HG03575 (cell line): ENCODE data around the gene METRNL.
"Not testable (repeated sequence)": the region's sequence is repeated elsewhere in the genome, so short reads cannot be mapped to it uniquely, and the experiment has no call there.

Experiments
- ATAC-seq: cut with Tn5 transposase; IDR thresholded peaks from one replicate; pipeline ENCODE4 v1.9.1; 2021; ENCODE audit not compliant: unreplicated experiment, insufficient number of reproducible peaks, low FRiP score; ENCODE audit errors: extremely low read depth

METRNL gene

DNA sequence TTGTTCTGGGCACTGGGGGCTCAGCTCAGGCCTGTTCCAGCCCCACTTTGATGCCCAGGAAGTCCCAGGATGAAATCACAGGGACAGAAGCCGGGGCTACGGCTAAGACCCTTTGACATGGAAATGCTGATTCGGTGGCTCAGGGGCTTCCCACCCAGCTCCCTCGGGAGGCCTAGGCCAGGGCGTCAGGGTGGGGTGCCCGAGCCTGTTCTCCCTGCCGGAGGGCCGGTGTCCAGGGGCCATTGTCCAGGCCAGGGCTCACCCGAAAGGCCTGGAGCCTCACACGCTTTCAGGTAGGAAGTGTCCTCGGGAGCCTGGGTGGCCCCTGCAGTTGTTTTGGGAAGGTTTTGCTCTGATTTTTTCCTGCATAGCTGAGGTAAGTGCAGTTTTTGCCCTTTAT is 34.0 kb downstream of the METRNL start:
- no peak for ATAC-seq

DNA sequence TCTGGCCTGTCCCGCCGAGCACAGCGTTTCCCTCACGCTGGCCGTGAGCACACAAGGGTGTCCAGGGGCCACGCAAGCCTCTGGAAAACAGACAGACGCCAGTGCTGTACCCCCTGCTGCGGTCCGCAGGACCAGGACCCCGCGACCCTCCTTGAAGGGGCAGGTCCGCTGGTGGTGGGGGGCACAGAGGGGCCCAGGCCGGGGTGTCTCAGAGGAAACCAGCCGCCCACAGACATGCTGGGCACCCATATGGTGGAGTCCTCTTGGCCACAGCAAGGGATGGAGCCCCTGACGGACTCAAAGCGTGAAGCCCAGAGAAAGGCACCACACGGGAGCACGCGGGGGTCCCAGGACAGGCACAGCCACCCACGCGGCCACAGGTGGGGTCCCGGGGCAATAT is 34.4 kb downstream of the METRNL start:
- no peak for ATAC-seq

DNA sequence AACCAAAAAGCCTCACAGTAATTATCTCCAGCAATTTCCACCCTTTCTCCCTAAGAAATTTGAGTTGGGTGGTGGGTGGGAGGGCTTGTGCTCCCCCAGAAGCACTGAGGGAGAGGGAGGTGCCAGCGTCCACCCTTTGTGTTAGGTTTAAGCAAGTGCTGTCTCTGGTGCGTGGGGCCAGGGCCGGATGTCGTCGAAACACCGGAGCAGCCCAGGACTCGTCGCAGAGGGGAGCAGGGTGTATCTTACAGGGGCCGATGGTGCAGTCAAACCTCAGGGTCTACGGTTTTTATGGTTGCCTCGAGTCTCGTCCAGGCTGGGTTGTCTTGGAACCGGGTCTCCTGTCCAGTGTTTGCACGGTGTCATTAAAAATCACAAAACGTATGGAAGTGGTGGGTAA is 35.3 kb downstream of the METRNL start:
- ATAC-seq = no peak

DNA sequence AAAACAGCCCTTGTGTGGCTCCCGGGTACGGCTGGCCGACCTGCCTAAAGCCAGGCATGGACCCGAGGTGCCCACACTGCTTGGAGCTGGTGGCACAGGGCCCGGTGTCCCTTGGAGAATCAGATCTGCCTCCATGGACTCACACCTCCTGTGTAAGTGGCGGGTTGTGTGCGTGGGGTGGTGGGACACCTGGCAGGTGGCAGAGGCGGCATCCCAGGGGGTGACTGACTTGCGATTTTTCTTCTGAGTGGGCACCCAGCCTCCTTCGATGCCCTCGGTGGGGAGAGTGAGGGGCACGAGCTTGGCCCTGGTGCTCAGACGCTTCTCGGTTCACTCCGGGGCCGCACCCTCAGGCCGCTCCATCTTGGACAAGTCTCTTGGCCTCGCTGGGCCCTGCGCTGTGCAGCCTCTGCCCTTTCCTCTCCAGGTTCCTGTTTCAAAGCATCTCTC is 35.8 kb downstream of the METRNL start:
- ATAC-seq = no peak

DNA sequence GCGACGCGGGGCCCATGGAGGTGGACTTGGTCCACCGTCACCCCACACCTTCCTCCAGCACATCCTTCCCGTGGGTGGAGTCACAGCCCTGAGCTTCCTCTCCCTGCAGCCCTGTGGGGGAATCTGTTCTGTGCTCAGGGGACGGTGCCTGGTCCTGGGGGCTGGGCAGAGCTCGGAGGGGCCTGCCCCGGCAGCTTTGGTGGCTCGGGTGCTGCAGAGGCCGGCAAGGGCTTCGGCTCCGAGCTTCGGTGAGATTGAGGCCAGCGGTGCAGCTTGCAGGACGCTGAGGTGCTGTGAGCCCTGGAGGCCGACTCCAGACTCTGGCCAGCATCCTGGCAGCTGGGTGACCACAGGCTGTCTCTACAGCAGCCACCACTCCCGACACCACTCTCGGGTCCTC is 36.4 kb downstream of the METRNL start:
- no peak for ATAC-seq

DNA sequence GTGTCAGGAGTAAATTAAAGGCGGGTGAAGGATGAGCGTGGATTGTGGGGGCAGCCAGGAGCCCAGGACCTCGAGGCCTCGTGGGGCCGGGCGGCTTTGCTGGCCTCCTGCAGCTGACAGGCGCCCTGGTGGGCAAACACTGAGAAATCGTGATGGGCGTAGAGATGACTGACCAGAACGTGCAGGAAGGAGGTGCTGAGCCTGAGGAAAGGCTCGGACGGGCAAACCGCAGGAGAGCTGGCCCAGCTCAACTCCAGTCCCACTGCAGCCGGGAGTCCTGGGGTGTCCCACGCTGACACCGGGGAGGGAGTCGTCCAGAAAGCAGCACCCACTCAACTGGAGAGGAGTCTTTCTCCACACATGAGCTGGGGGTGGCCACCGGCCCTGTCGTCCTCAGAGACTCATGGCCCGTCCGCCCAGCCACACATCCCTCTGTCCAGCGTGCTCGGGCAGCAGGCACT is 36.9 kb downstream of the METRNL start:
- no peak for ATAC-seq

DNA sequence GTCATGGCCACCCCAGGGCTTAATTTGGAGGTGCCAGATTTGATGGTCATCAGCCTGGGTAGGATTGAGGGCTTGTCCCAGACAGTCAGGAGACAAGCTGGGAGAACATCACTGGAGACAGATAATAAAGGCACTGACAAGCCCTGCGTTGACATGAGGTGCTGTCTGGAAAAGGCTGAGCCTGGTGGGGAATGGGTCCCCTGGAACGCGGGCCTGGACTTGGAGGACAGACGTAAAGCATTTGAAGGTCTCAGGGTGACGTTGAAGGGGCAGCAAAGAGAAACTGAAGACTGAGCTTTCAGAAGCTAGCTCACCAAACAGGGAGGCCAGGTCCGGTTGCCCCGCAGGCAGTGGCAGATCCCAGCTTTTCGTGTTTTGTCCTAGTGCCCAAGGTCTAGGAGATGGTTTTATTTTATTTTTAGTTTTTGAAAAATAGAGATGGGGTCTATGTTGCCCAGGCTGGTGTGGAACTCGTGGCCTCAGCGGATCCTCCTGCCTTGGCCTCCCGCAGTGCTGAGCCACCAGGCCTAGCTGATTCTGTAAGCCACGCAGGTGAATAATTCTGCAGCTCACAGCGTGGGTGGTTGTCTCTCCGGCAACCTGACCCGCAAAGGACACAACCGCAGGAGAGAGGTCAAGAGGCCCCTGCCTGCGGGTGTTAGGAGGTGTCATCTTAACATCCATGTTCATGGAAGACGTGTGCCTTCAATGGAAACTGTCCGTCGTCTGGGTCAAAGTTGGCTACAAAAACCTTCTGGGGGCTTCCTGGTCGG is 37.6 kb downstream of the METRNL start:
- no peak for ATAC-seq

DNA sequence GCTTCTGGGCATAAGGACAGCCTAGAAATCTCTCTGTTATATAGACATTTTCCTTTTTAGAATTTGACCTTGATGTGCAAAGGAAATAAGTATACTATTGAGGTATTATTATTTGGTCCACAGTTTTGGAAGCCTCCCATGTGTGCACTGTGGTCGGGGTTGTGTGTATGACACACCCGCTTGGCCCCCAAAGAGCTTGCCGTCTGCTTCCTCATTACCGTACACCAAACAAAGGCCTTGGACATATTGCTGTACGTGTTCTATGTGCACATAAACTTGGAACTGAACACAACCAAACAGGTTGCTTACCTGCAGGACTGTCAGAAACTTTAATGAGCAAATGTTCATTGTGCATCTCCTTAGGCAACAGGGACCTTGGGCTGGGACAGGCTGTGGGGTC is 38.2 kb downstream of the METRNL start:
- no peak for ATAC-seq

DNA sequence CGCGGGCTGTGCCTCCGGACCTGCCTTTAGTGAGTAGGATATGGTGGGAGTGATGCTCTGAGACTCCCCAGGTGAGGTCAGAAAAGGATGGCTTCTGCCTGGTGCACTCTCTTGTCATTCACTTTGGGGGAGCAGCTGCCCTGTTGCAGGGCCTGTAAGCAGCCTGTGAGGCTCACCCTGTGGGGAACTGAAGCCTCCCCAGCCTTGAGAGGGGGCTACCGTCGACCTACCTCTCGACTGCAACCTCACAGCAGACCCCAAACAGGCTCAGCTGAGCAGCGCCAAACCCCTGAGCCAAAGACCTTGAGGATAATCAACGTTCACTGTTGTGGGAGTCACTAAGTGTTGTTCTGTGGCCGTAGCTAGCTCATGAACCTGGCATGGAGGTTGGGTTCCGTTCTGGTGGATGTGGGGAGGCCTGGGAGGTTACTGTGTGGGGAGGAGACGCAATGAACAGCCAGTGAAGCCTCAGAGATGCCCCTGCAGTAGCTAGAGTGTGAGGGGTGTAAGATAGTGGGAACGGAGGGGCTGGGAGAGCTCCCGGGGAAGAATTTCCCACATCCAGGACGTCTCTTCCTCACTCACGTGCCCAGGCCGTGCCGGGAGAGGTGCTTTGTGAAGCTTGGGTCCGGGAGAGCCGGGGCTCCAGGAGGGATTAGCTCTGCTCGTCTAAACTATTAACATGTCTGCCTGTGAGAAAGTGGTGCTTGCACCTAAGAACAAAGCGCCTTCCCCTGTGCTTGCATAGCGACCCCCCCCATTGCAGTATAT is 38.8 kb downstream of the METRNL start:
- no peak for ATAC-seq

DNA sequence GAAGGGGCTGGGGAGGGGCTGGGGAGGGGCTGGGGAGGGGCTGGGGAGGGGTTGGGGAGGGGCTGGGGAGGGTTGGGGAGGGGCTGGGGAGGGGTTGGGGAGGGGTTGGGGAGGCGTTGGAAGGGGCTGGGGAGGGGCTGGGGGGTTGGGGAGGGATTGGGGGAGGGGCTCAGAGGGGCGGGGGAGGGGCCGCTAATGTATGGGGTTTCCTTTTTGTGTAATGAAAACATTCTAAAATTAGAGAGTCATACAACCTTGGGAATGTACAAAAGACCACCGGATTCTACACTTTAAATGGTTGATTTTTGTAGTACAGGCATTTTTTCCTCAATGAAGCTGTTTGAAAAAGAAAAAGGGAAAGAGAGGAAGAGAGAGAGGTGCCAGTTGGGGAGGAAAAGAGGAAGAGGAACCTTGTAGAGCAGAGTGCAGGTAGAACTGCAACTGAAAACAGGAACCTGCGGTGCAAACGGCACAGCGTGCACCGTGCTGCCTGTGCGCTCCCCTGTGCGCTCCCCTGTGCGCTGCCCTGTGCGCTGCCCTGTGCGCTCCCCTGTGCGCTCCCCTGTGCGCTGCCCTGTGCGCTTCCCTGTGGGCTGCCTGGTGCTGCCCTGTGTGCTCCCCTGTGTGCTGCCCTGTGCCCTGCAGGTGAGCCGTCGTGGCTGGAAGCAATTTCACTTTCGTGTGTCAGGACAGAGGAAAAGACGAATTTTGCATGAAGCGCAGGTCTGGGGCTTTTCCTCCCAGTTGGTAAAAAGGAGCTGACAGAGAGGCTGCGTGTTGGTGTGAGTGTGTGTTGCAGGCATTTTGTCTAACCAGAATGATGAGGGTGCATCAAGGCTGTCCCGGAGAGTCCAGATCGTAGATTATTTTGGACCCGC is 40.8 kb downstream of the METRNL start:
- no peak for ATAC-seq

DNA sequence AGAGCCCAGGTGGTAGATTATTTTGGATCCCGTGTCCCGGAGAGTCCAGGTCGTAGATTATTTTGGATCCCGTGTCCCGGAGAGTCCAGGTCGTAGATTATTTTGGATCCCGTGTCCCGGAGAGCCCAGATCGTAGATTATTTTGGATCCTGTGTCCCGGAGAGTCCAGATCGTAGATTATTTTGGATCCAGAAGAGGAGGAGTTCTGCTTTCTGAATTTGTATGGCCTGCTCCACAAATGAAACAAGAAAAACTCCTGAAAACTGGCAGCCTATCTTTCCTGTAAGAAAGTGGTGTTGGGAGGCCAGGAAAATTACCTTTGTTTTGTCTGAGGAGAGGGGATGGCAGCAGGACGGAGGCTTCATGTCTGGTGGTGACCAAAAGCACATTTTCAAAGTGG is 42.1 kb downstream of the METRNL start:
- ATAC-seq = not testable (repeated sequence)

DNA sequence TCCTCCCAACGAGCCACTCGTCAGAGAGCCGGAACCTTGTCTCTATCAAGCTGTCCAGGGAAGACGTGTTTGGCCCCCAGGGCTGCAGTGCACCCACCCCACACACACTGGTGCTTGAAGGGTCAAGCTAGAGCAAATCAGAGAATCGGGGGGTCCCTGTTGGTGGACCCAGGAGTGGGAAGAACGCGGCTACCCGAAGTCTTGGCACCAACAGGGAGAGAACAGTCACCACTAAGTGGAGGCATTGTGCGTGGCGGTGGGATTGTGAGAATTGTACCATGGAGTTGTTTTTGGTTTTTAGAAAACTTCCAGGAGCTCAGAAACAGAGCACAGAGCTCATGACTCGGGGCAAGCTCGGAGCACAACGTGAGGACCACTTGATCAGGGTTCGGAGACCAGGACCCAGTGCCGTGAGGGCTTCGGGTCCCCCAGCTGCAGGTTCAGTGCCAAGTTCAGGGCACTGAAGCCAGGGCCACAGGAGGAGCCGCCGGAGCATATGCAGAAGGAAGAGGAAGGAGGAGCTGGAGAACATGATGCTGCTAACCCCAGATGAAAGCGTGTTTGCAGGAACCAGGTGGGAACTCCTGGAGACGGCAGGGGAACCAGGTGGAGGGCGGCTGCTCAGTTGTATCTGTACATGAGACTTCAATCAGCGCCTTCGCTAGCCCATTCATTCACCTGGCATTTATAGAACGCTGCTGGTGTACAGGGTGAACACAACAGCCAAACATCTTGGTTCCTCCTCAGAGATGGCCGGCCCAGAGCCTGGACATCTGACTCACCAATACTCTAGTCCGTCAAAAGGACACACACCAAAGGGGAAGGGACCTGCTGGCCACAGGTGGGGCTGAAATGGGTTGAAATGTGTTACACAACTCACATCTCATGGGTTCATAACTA is 42.8 kb downstream of the METRNL start:
- ATAC-seq = no peak

DNA sequence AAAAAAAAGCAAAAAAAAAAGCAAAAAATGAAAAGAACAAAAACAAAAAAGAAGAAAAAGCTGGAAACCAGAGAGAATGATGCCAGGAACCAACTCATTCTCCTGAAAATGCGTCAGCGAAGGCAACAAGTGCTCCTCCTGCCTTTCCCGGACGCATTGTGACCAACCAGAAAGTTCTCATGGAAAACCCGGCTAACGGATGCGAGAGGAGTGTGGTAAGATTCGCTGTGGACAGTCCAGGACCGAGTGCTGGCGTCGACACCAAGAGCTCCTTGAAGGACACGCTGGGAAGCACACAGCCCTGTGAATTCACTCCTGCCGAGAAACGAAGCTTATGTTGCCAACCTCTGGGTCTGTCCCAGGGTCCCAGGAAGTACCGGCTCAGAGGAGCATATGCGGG is 43.4 kb downstream of the METRNL start:
- no peak for ATAC-seq

DNA sequence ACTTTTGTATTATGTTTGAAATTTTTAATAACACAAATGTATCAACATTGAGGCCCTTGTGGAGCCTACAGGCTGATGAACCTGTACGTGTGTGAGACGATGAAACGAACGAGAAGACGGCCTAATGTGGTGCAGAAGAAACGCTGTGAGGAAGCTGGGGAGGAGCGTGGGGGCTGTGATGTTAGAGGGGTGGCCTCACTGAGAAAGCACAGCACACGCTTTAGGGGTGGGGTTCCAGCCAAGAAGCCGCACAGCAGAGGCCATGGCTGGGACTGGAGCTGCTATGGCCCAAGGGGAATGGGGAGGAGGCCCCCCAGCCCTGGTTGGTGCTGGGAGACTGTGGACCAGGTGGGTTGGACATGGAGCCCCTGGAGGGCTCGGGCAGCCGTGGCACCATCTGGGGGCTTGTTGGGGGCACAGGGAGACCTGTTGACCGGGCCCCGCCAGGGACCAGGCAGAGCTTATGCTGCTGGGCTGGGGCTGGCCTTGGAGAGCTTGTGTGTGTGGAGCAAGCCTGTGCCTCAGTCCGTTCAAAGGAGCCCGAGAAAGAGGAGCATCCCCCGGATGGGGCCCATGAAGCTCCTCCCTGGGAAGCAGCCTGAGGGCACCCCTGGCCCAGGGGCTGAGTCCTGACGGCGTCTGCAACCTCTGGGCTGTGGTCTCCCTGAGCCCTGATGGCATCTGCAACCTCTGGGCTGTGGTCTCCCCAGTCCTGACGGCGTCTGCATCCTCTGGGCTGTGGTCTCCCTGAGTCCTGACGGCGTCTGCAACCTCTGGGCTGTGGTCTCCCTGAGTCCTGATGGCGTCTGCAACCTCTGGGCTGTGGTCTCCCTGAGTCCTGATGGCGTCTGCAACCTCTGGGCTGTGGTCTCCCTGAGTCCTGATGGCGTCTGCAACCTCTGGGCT is 44.7 kb downstream of the METRNL start:
- no peak for ATAC-seq

DNA sequence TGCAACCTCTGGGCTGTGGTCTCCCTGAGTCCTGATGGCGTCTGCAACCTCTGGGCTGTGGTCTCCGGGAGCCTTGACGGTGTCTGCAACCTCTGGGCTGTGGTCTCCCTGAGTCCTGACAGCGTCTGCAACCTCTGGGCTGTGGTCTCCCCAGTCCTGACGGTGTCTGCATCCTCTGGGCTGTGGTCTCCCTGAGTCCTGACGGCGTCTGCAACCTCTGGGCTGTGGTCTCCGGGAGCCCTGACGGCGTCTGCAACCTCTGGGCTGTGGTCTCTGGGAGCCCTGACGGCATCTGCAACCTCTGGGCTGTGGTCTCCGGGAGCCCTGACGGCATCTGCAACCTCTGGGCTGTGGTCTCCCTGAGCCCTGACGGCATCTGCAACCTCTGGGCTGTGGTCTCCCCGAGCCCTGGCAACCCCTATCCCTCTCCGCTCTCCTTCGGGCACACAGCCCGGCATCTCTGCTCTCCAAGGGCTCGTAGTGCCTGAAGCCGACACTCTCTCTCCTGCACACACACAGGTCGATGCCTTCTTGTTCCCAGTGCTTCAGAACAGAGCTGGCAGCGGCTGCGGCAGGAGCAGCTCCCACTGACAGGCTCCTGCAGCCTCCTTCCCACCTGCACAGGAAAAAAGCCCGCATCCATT is 45.6 kb downstream of the METRNL start:
- no peak for ATAC-seq

DNA sequence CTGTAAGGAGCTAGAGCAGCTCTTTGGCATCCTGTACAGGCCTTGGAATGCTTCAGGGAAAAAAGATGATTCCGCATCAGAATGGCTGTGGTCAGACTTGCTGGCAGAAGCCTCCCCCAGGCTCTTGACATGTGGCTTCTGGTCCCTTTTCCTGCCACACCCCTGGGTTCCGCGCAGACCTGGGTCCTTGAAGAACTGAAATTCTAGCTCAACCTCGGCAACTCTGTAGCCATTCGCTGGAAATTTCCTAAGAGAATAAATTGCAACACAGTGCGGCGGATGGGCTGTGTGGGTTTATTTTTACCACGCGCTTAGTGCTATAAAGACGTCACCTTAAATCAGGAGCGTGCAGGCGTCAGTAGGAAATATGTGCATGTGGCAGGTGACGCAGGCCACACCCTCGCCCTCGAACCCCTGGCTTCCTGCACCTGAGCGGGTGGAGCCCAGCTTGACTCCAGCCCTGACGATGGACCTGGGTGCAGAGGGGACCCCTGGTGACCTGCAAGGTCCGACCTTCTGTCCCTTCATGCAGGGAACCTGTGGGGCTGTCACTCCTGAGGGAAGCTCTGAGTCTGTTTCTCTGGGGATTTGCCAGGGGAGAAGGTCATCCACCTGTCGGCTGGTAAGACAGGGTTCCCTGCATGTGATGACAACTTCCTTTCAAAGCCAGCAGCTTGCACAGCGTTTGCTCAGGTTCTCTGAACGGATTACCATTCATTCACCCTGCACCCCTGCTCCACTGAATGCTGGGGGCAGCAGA is 46.3 kb downstream of the METRNL start:
- ATAC-seq = no peak
